Natural killer cell (primary cell): ENCODE results near the gene PLP1. TPM values are rescaled to one million over a fixed set of nuclear protein-coding genes. Genes with fewer than 3 reads are reported as not detected.

Source experiments
- ATAC-seq, 3 donors: fragments of 150-1000 bp in 2 of 3; fragments of 200-7000 bp in 1 of 3; cut with Tn5 transposase; 1 replicate in 1 of 3; 2 replicates in 2 of 3; pipeline ENCODE4 v1.10.0; 2021; ENCODE audit warnings: mild to moderate bottlenecking in 2 of 3, moderate library complexity in 2 of 3
- DNase-seq, 2 donors: peaks; one replicate each; pipeline versions ENCODE4 v3.0.0 to v3.0.0-alpha.2; 2013 to 2021; ENCODE audit warnings: mixed read lengths in 1 of 2
- H3K27ac ChIP-seq: one replicate; pipeline ENCODE4 v1.5.1; 2013; ENCODE audit warnings: mild to moderate bottlenecking, low read length
- H3K27me3 ChIP-seq: one replicate; pipeline ENCODE4 v1.6.1; 2013; ENCODE audit warnings: low read length; ENCODE audit not compliant: control insufficient read depth, insufficient read depth
- H3K36me3 ChIP-seq: one replicate; pipeline ENCODE4 v1.6.1; 2013; ENCODE audit warnings: low read length; ENCODE audit not compliant: control insufficient read depth, insufficient read depth
- H3K4me1 ChIP-seq: one replicate; pipeline ENCODE4 v1.6.1; 2013; ENCODE audit warnings: low read length; ENCODE audit not compliant: control insufficient read depth, insufficient read depth
- H3K4me3 ChIP-seq: one replicate; pipeline ENCODE4 v1.5.1; 2013; ENCODE audit warnings: low read length
- H3K9me3 ChIP-seq: one replicate; pipeline ENCODE4 v1.6.1; 2013; ENCODE audit warnings: low read length; ENCODE audit not compliant: control insufficient read depth, insufficient read depth
- H3K27ac Mint-ChIP-seq, 2 donors: one replicate each; pipeline ENCODE4 v1.8.0; 2022; ENCODE audit warnings: mild to moderate bottlenecking in 2 of 2, mixed read lengths in 2 of 2, moderate library complexity in 1 of 2
- H3K27me3 Mint-ChIP-seq, 2 donors: one replicate each; pipeline ENCODE4 v1.8.0; 2022; ENCODE audit warnings: low read depth in 2 of 2, mixed read lengths in 2 of 2
- H3K36me3 Mint-ChIP-seq: one replicate; pipeline ENCODE4 v1.8.0; 2022; ENCODE audit warnings: mixed read lengths
- H3K4me1 Mint-ChIP-seq, 2 donors: one replicate each; pipeline ENCODE4 v1.8.0; 2022; ENCODE audit warnings: mixed read lengths in 2 of 2
- H3K4me3 Mint-ChIP-seq: one replicate; pipeline ENCODE4 v1.8.0; 2022; ENCODE audit warnings: mild to moderate bottlenecking, moderate library complexity, mixed read lengths
- H3K9me3 Mint-ChIP-seq, 2 donors: one replicate each; pipeline ENCODE4 v1.8.0; 2022; ENCODE audit warnings: mixed read lengths in 2 of 2
- WGBS: methylation state at CpG from one replicate; pipeline ENCODE4 v1.1.7; 2013; ENCODE audit warnings: missing lambda C conversion rate; ENCODE audit not compliant: insufficient coverage; 5-methylcytosine and 5-hydroxymethylcytosine counted together
- intact Hi-C: fragments of 100-400 bp; cut with micrococcal nuclease; formaldehyde crosslinking; loops from one replicate; pipeline ENCODE4 v1.14.2; 2022
- total RNA-seq, 4 donors: library from RNA; stranded (reverse); fragments of 120-200 nt in 1 of 4; gene quantifications; one replicate each; pipeline versions ENCODE4 v1.2.3 to v1.2.4, GENCODE V29; 2013 to 2022
- TF ChIP-seq, protein P1 (sequence below): fragments of 200-600 bp; IDR thresholded peaks from one replicate; pipeline ENCODE4 v1.8.0; 2022; ENCODE audit warnings: antibody characterized with exemption

PLP1 gene
- total RNA-seq, 3 donors from 2014 or later (not counting 1 experiment from before 2014, with no cell fraction given), result not detected

DNA sequence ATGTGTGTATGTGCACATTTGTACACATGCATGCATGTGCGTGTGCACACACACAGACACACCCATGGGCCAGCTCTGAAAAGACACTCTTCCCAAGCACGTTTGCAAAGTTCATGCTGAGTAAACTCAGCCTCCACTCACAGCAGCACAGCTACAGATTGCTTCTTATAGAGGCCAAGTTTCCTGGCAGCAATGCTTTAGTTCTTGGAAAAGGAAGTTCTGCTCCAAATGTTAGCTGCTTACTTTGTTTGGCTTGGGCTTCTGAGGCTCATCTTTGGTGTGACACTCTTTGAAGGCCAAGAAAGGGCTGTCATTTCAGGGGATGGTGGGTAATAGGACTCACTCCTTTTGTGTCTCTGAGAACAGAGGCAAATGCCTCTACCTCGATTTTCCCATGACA is 6.6 kb downstream of the PLP1 start:
- H3K27ac Mint-ChIP-seq, result no peak overlapping the region
- intact Hi-C loops, result no loop called here
- H3K9me3 Mint-ChIP-seq, result no peaks in the 10 kb centered on the region

DNA sequence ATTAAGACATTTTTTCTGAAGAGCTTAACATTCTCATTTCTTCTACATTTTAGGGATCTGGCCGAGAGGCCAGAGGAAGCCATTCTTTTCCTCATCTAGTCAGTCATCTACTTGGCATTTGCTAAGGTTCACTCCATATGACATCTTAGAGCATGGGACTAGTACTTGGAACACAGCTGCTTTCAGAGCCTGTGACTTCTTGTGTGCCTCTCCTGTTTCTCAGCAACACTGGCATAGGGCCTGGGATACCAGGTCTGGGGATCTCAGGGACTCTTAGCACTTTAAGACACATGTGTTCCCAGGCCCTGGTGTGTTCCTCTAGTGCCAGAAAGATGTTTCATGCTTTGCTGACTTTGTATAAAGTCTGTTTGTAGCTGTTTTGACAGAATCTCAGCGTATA is 7.3 kb downstream of the PLP1 start:
- TF ChIP-seq, protein P1, sequence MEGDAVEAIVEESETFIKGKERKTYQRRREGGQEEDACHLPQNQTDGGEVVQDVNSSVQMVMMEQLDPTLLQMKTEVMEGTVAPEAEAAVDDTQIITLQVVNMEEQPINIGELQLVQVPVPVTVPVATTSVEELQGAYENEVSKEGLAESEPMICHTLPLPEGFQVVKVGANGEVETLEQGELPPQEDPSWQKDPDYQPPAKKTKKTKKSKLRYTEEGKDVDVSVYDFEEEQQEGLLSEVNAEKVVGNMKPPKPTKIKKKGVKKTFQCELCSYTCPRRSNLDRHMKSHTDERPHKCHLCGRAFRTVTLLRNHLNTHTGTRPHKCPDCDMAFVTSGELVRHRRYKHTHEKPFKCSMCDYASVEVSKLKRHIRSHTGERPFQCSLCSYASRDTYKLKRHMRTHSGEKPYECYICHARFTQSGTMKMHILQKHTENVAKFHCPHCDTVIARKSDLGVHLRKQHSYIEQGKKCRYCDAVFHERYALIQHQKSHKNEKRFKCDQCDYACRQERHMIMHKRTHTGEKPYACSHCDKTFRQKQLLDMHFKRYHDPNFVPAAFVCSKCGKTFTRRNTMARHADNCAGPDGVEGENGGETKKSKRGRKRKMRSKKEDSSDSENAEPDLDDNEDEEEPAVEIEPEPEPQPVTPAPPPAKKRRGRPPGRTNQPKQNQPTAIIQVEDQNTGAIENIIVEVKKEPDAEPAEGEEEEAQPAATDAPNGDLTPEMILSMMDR, result no peak
- no peak overlapping the region for H3K4me3 Mint-ChIP-seq
- H3K4me1 Mint-ChIP-seq, result no peaks in the 10 kb centered on the region
- H3K4me3 ChIP-seq, result no peak overlapping the region
- intact Hi-C loops, result no loop called here
- ATAC-seq (no peak), DNase-seq (no peak)
- no peaks in the 10 kb centered on the region for H3K36me3 ChIP-seq
- H3K9me3 ChIP-seq, result no peaks in the 10 kb centered on the region
- no peak overlapping the region for H3K27ac ChIP-seq
- no peaks in the 10 kb centered on the region for H3K9me3 Mint-ChIP-seq
- WGBS, result 100% methylated on average over 1 of the region's 2 CpGs
- H3K36me3 Mint-ChIP-seq, result no peaks in the 10 kb centered on the region
- no peaks in the 10 kb centered on the region for H3K27me3 ChIP-seq
- no peaks in the 10 kb centered on the region for H3K27me3 Mint-ChIP-seq
- no peaks in the 10 kb centered on the region for H3K4me1 ChIP-seq
- H3K27ac Mint-ChIP-seq, result no peak overlapping the region

More for the DNA sequence above, 6.6 kb downstream of the PLP1 start:
- Histone ChIP-seq H3K27me3 (no peaks in the 10 kb centered on the region), H3K9me3 (no peaks in the 10 kb centered on the region), H3K27ac (no peak overlapping the region), H3K4me3 (no peak overlapping the region), H3K4me1 (no peaks in the 10 kb centered on the region), H3K36me3 (no peaks in the 10 kb centered on the region)
- ATAC-seq (no peak), DNase-seq (no peak)
- Mint-ChIP-seq H3K36me3 (no peaks in the 10 kb centered on the region), H3K27me3 (peaks cover 0 to 1% of the 10 kb centered on the region in 2 donors), H3K4me3 (no peak overlapping the region), H3K4me1 (no peaks in the 10 kb centered on the region)
- 72% methylated on average over 3 of the region's 3 CpGs for WGBS
- TF ChIP-seq, protein P1, result no peak

DNA sequence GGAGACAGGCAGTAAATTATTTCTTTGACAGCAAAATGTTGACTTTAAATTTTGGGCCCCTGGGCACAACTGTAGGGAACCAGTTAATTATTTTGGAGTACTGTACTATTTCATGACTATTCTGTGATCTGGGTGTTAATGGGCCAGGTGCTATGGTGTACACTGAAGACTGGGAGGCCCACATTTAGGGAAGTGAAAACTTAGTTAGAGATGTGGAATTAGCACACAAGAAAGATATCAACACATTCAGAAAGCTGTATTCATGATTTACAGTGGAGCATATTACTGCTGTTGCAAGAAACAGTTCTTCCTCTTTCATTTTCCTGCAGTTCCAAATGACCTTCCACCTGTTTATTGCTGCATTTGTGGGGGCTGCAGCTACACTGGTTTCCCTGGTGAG is 12.4 kb downstream of the PLP1 start:
- DNase-seq (no peak), ATAC-seq (no peak)
- intact Hi-C loops, result no loop called here
- Mint-ChIP-seq H3K4me3 (no peak overlapping the region), H3K4me1 (no peaks in the 10 kb centered on the region), H3K27ac (no peak overlapping the region), H3K27me3 (peaks cover 0 to 23% of the 10 kb centered on the region in 2 donors), H3K36me3 (no peaks in the 10 kb centered on the region), H3K9me3 (no peaks in the 10 kb centered on the region)
- Histone ChIP-seq H3K27me3 (no peaks in the 10 kb centered on the region), H3K4me3 (no peak overlapping the region), H3K9me3 (no peaks in the 10 kb centered on the region), H3K27ac (no peak overlapping the region), H3K36me3 (no peaks in the 10 kb centered on the region), H3K4me1 (no peaks in the 10 kb centered on the region)
- TF ChIP-seq, protein P1, result no peak

DNA sequence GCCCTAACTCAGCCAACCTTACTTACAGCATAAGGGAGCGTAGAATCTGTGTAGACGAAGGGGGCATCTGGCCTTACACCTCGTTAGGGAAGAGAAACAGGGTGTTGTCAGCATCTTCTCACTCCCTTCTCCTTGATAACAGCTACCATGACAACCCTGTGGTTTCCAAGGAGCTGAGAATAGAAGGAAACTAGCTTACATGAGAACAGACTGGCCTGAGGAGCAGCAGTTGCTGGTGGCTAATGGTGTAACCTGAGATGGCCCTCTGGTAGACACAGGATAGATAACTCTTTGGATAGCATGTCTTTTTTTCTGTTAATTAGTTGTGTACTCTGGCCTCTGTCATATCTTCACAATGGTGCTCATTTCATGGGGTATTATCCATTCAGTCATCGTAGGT is 14.6 kb downstream of the PLP1 start:
- H3K27ac ChIP-seq, result no peak overlapping the region
- Mint-ChIP-seq H3K4me1 (no peaks in the 10 kb centered on the region), H3K27me3 (peaks cover 0 to 34% of the 10 kb centered on the region in 2 donors), H3K9me3 (no peaks in the 10 kb centered on the region), H3K4me3 (no peak overlapping the region), H3K27ac (no peak overlapping the region), H3K36me3 (no peaks in the 10 kb centered on the region)
- no peak for ATAC-seq
- H3K27me3 ChIP-seq, result no peaks in the 10 kb centered on the region
- intact Hi-C loops, result no loop called here
- TF ChIP-seq, protein P1, result no peak
- whole genome bisulfite sequencing, result 90% methylated on average over 3 of the region's 4 CpGs
- H3K4me3 ChIP-seq, result no peak overlapping the region
- H3K4me1 ChIP-seq, result no peaks in the 10 kb centered on the region
- no peak for DNase-seq
- H3K9me3 ChIP-seq, result no peaks in the 10 kb centered on the region
- H3K36me3 ChIP-seq, result no peaks in the 10 kb centered on the region
